SK-N-SH (cell line): ENCODE results near the gene KIAA0040. TPM values are rescaled to one million over a fixed set of nuclear protein-coding genes. Genes with fewer than 3 reads are reported as not detected.

Experiments
- CTCF ChIA-PET: fragments of 300-600, 350-600 bp; formaldehyde crosslinking; extraction: SDS; loops from one replicate; lab custom pipeline; 2021; lab: Yijun Ruan, JAX
- POLR2A ChIA-PET: fragments of 350-600 bp; sonication (Branson Sonifier 250); formaldehyde crosslinking; extraction: SDS; loops from one replicate; lab custom pipeline; 2020; ENCODE audit warnings: antibody characterized with exemption, inconsistent platforms; lab: Yijun Ruan, JAX
- DNase-seq: peaks from one replicate; pipeline ENCODE4 v3.0.0; 2012
- H2AFZ ChIP-seq: fragments of 200-600 bp; sonication (generic); 2 replicates; pipeline ENCODE4 v1.8.1; 2016; ENCODE audit warnings: antibody characterized with exemption, mild to moderate bottlenecking, low read depth
- H3F3A ChIP-seq: fragments of 200-600 bp; sonication (generic); replicated peaks from 2 replicates; pipeline ENCODE3; 2016; ENCODE audit warnings: antibody characterized with exemption, mild to moderate bottlenecking; ENCODE audit not compliant: insufficient read depth
- H3K27ac ChIP-seq, 2 experiments: fragments of 200-500 bp in 1 of 2; fragments of 200-600 bp in 1 of 2; sonication (Bioruptor generic) in 1 of 2; sonication (generic), shearing (Covaris generic) in 1 of 2; 2 replicates each; pipeline versions ENCODE4 v1.5.1 to v1.6.1; 2014 to 2016; ENCODE audit warnings: low read depth in 2 of 2, inconsistent platforms in 1 of 2, low read length in 1 of 2, mild to moderate bottlenecking in 1 of 2, mixed read lengths in 1 of 2
- H3K27me3 ChIP-seq: fragments of 200-600 bp; sonication (generic), shearing (Covaris generic); 2 replicates; pipeline ENCODE4 v1.6.1; 2016; ENCODE audit warnings: mixed run types; ENCODE audit not compliant: insufficient read depth
- H3K36me3 ChIP-seq, 2 experiments: fragments of 200-500 bp in 1 of 2; fragments of 200-600 bp in 1 of 2; sonication (Bioruptor generic) in 1 of 2; sonication (generic) in 1 of 2; replicated peaks in 1 of 2; 2 replicates each; pipeline versions ENCODE3 to v1.5.1; 2014 to 2016; ENCODE audit warnings: low read length in 1 of 2, mild to moderate bottlenecking in 1 of 2; ENCODE audit not compliant: insufficient read depth in 2 of 2, control insufficient read depth in 1 of 2
- H3K4me1 ChIP-seq, 2 experiments: fragments of 200-500 bp in 1 of 2; fragments of 200-600 bp in 1 of 2; sonication (Bioruptor generic) in 1 of 2; sonication (generic), shearing (Covaris generic) in 1 of 2; 2 replicates each; pipeline versions ENCODE4 v1.5.1 to v1.6.1; 2014 to 2016; ENCODE audit warnings: low read depth in 1 of 2, low read length in 1 of 2, mixed run types in 1 of 2; ENCODE audit not compliant: insufficient read depth in 2 of 2, control insufficient read depth in 1 of 2
- H3K4me2 ChIP-seq: fragments of 200-600 bp; sonication (generic), shearing (Covaris generic); 2 replicates; pipeline ENCODE4 v1.6.1; 2017; ENCODE audit warnings: mixed run types
- H3K4me3 ChIP-seq, 2 experiments: fragments of 200-500 bp in 1 of 2; fragments of 200-600 bp in 1 of 2; sonication (Bioruptor generic) in 1 of 2; sonication (generic), shearing (Covaris generic) in 1 of 2; 2 replicates each; pipeline versions ENCODE4 v1.5.1 to v1.8.1; 2014 to 2016; ENCODE audit warnings: low read depth in 2 of 2, inconsistent platforms in 1 of 2, low read length in 1 of 2, mild to moderate bottlenecking in 1 of 2, mixed read lengths in 1 of 2, moderate library complexity in 1 of 2
- H3K79me2 ChIP-seq: fragments of 200-600 bp; sonication (generic); 2 replicates; pipeline ENCODE4 v1.8.1; 2017; ENCODE audit warnings: mild to moderate bottlenecking; ENCODE audit not compliant: insufficient read depth
- H3K9ac ChIP-seq: fragments of 200-600 bp; sonication (generic); 2 replicates; pipeline ENCODE4 v1.6.1; 2017; ENCODE audit warnings: mixed run types
- H3K9me2 ChIP-seq: fragments of 200-600 bp; sonication (generic); 2 replicates; pipeline ENCODE4 v1.6.1; 2017; ENCODE audit warnings: mixed run types
- H3K9me3 ChIP-seq: fragments of 200-600 bp; sonication (generic); 2 replicates; pipeline ENCODE4 v1.6.1; 2017; ENCODE audit warnings: mixed run types, mild to moderate bottlenecking, moderate library complexity
- H4K20me1 ChIP-seq: fragments of 200-600 bp; sonication (generic); 2 replicates; pipeline ENCODE4 v1.6.1; 2017; ENCODE audit warnings: mild to moderate bottlenecking, mixed run types; ENCODE audit not compliant: insufficient read depth
- CHD2 ChIP-seq: fragments of 150-350 bp; IDR thresholded peaks from 2 replicates; pipeline ENCODE4 v1.6.1; 2018; ENCODE audit warnings: low read length; ENCODE audit not compliant: partially characterized antibody
- ELF1 ChIP-seq: IDR thresholded peaks from 2 replicates; pipeline ENCODE4 v1.4.0; 2012
- EZH2phosphoT487 ChIP-seq: fragments of 200-600 bp; sonication (generic); IDR thresholded peaks from 2 replicates; pipeline ENCODE4 v1.6.1; 2017; ENCODE audit warnings: low read depth, mixed run types, mild to moderate bottlenecking, antibody characterized with exemption, moderate library complexity, borderline replicate concordance
- FOSL2 ChIP-seq: IDR thresholded peaks from 2 replicates; pipeline ENCODE4 v1.4.0; 2012; ENCODE audit warnings: low read depth, mild to moderate bottlenecking, moderate library complexity, borderline replicate concordance
- FOXM1 ChIP-seq: IDR thresholded peaks from 2 replicates; pipeline ENCODE4 v1.4.0; 2012; ENCODE audit warnings: low read depth, mild to moderate bottlenecking
- GATA2 ChIP-seq: sonication (generic); formaldehyde crosslinking; IDR thresholded peaks from 2 replicates; pipeline ENCODE4 v1.5.0; 2020; ENCODE audit warnings: mild to moderate bottlenecking, missing genetic modification reagents
- MXI1 ChIP-seq: IDR thresholded peaks from 2 replicates; pipeline ENCODE4 v1.6.1; 2012; ENCODE audit warnings: mild to moderate bottlenecking, low read depth, low read length, improper control_type of control experiment
- POLR2AphosphoS5 ChIP-seq: IDR thresholded peaks from 2 replicates; pipeline ENCODE4 v1.6.1; 2012; ENCODE audit warnings: low read depth, low read length
- RCOR1 ChIP-seq: fragments of 150-350 bp; IDR thresholded peaks from 2 replicates; pipeline ENCODE4 v1.6.1; 2017; ENCODE audit warnings: antibody characterized with exemption, low read length
- RXRA ChIP-seq: IDR thresholded peaks from 2 replicates; pipeline ENCODE4 v1.4.0; 2012; ENCODE audit warnings: low read depth, mild to moderate bottlenecking, borderline replicate concordance
- SIN3A ChIP-seq: IDR thresholded peaks from 2 replicates; pipeline ENCODE4 v1.6.1; 2012; ENCODE audit warnings: low read depth, mild to moderate bottlenecking, low read length, moderate library complexity, borderline replicate concordance
- YY1 ChIP-seq: IDR thresholded peaks from 2 replicates; pipeline ENCODE4 v1.4.0; 2012; ENCODE audit warnings: low read depth, mild to moderate bottlenecking
- WGBS: methylation state at CpG from one replicate; pipeline ENCODE4 v1.1.6; 2017; ENCODE audit warnings: low lambda C conversion rate; 5-methylcytosine and 5-hydroxymethylcytosine counted together
- polyA plus RNA-seq, 3 experiments: library from polyadenylated mRNA; depleted of rRNA; stranded (reverse); fragments of >200 nt; gene quantifications; 2 replicates each; pipeline ENCODE4 v1.2.3, GENCODE V29; 2012
- TF ChIP-seq, protein P1 (sequence below): IDR thresholded peaks from 2 replicates; pipeline ENCODE4 v1.4.0; 2012; ENCODE audit warnings: low read depth, borderline replicate concordance
- TF ChIP-seq, protein P2 (sequence below): fragments of 150-350 bp; IDR thresholded peaks from 2 replicates; pipeline ENCODE4 v1.6.1; 2017; ENCODE audit warnings: antibody characterized with exemption, low read length, low read depth, borderline replicate concordance
- TF ChIP-seq, protein P3 (sequence below): IDR thresholded peaks from 2 replicates; pipeline ENCODE4 v1.4.0; 2012; ENCODE audit warnings: low read depth, borderline replicate concordance
- TF ChIP-seq, protein P4 (sequence below): IDR thresholded peaks from 2 replicates; pipeline ENCODE4 v1.4.0; 2012; ENCODE audit warnings: low read depth

The KIAA0040 gene
- polyA plus RNA-seq, 1 of the 3 experiments (the other 2 are of a cell fraction): 0.08 TPM

- H3K27ac ChIP-seq: no peak overlapping the region
- H3K9me2 ChIP-seq: no peaks in the 10 kb centered on the region
- no peaks in the 10 kb centered on the region for H3F3A ChIP-seq
- no peaks in the 10 kb centered on the region for H3K36me3 ChIP-seq
- H3K27me3 ChIP-seq: no peaks in the 10 kb centered on the region
- H3K9ac ChIP-seq: no peak overlapping the region
- 0 out of 2 replicates have a peak overlapping the region, but pooled peaks have one; percentile 37 for H3K4me2 ChIP-seq
- TF ChIP-seq MXI1 (no peak), RXRA (no peak), YY1 (no peak), EZH2phosphoT487 (no peak), SIN3A (no peak), GATA2 (CRISPR knock-in tag) (no peak), POLR2AphosphoS5 (no peak), CHD2 (no peak), FOSL2 (no peak)
- TF ChIP-seq, protein P1, sequence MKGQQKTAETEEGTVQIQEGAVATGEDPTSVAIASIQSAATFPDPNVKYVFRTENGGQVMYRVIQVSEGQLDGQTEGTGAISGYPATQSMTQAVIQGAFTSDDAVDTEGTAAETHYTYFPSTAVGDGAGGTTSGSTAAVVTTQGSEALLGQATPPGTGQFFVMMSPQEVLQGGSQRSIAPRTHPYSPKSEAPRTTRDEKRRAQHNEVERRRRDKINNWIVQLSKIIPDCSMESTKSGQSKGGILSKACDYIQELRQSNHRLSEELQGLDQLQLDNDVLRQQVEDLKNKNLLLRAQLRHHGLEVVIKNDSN: no peak
- TF ChIP-seq, protein P2, sequence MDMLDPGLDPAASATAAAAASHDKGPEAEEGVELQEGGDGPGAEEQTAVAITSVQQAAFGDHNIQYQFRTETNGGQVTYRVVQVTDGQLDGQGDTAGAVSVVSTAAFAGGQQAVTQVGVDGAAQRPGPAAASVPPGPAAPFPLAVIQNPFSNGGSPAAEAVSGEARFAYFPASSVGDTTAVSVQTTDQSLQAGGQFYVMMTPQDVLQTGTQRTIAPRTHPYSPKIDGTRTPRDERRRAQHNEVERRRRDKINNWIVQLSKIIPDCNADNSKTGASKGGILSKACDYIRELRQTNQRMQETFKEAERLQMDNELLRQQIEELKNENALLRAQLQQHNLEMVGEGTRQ: no peak
- TF ChIP-seq, protein P3, sequence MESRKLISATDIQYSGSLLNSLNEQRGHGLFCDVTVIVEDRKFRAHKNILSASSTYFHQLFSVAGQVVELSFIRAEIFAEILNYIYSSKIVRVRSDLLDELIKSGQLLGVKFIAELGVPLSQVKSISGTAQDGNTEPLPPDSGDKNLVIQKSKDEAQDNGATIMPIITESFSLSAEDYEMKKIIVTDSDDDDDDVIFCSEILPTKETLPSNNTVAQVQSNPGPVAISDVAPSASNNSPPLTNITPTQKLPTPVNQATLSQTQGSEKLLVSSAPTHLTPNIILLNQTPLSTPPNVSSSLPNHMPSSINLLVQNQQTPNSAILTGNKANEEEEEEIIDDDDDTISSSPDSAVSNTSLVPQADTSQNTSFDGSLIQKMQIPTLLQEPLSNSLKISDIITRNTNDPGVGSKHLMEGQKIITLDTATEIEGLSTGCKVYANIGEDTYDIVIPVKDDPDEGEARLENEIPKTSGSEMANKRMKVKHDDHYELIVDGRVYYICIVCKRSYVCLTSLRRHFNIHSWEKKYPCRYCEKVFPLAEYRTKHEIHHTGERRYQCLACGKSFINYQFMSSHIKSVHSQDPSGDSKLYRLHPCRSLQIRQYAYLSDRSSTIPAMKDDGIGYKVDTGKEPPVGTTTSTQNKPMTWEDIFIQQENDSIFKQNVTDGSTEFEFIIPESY: no peak
- TF ChIP-seq, protein P4, sequence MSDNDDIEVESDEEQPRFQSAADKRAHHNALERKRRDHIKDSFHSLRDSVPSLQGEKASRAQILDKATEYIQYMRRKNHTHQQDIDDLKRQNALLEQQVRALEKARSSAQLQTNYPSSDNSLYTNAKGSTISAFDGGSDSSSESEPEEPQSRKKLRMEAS: no peak
- POLR2A ChIA-PET: no interaction called here
- H3K79me2 ChIP-seq: no peaks in the 10 kb centered on the region
- H3K9me3 ChIP-seq: no peaks in the 10 kb centered on the region
- no peak overlapping the region for H2AFZ ChIP-seq
- no peak for DNase-seq
- no peak overlapping the region for H3K4me3 ChIP-seq
- CTCF ChIA-PET: interaction anchor here (1.1 to 10.0 kb wide), 4 partner anchors 13 to 187 kb away, joined by 3 to 54 read pairs (median 23); no protein-coding TSS in a partner anchor
- no peaks in the 10 kb centered on the region for H4K20me1 ChIP-seq
- 17% methylated on average over 1 of the region's 1 CpG for WGBS
- H3K4me1 ChIP-seq: peaks cover 0 to 10% of the 10 kb centered on the region in 2 experiments; a peak in 1 of 4 replicates
Measured at GRCh38 chr1:175132436-175132835, 60.1 kb downstream of the KIAA0040 start.

DNA sequence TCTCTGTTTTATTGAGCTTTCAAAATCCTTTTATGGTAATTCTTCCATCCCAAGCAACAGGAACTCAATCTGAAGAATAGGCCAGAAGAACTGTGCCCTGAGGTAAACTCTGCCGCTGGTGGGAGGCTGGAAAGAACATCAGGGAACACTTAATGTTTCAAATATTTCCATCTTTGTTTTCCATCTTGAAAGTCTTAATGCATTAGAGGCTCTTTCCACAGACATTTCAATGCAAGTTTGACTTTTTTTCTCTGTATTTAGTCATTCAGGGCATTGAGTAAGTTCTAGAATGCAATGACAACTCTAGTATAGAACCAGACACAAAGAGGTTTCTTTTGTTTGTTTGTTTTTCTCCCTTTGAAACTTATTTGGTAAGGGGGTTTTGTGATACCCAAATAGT is 61.5 kb downstream of the KIAA0040 start:
- no peaks in the 10 kb centered on the region for H3K27me3 ChIP-seq
- TF ChIP-seq RXRA (no peak), YY1 (no peak), FOXM1 (no peak), RCOR1 (no peak), ELF1 (no peak)
- TF ChIP-seq, protein P4: no peak
- TF ChIP-seq, protein P2: no peak
- TF ChIP-seq, all 33 proteins: peak for 0
- Histone ChIP-seq H2AFZ (no peak overlapping the region), H3K9me2 (no peaks in the 10 kb centered on the region), H3K4me1 (peaks cover 0 to 10% of the 10 kb centered on the region in 2 experiments; a peak in 1 of 4 replicates), H3K9me3 (no peaks in the 10 kb centered on the region), H4K20me1 (no peaks in the 10 kb centered on the region), H3K4me3 (no peak overlapping the region), H3K36me3 (no peaks in the 10 kb centered on the region), H3K4me2 (no peak overlapping the region), H3K9ac (no peak overlapping the region), H3F3A (no peaks in the 10 kb centered on the region), H3K79me2 (no peaks in the 10 kb centered on the region), H3K27ac (peak overlapping the region in 1 of 2 experiments; percentile 60; a peak in 1 of 4 replicates)
- ChIA-PET POLR2A (no interaction called here), CTCF (interaction anchor here (1.5 to 10.0 kb wide), 3 partner anchors 11 to 101 kb away, joined by 3 to 158 read pairs (median 54); no protein-coding TSS in a partner anchor)
- no peak for DNase-seq
- WGBS: 50% methylated on average over 1 of the region's 1 CpG
